ENCODE measurements around the gene PTEN. TPM values are rescaled to one million over a fixed set of nuclear protein-coding genes. Genes with fewer than 3 reads are reported as not detected.

The PTEN gene
- total RNA-seq, result 169 and 193 TPM in 2 replicates

GRCh38 chr10:87863053-87863943 is at the start of gene PTEN, which contains the start of gene KLLN:
Gene PTEN (plus strand): TSS chr10:87863625. CDS start chr10:87864470, 845 bp downstream.
Gene KLLN (minus strand): TSS chr10:87863533. CDS start chr10:87862487, 1,046 bp downstream.
- Histone ChIP-seq H3K27me3 (ENCODE audit: insufficient read depth, low read length) (no peaks in the 10 kb centered on the region), H3K79me2 (ENCODE audit: insufficient read depth, low read length) (peaks cover 43% of the 10 kb centered on the region), H3K4me3 (ENCODE audit: insufficient read depth, low read length) (peak within 1 kb of the TSS; percentile 96), H2AFZ (ENCODE audit: low read length) (peak within 1 kb of the TSS; percentile 85), H3K27ac (ENCODE audit: low read depth, low read length) (peak within 1 kb of the TSS; percentile 81), H3K4me1 (ENCODE audit: insufficient read depth, low read length) (peaks cover 20% of the 10 kb centered on the region), H3K9me3 (ENCODE audit: low read depth, low read length) (no peaks in the 10 kb centered on the region), H4K20me1 (ENCODE audit: insufficient read depth, low read length) (peaks cover 34% of the 10 kb centered on the region), H3K36me3 (ENCODE audit: insufficient read depth, low read length) (no peaks in the 10 kb centered on the region), H3K4me2 (ENCODE audit: insufficient read depth, low read length) (peak within 1 kb of the TSS; percentile 92)
- DNase-seq (ENCODE audit: insufficient read length, low spot score, missing footprints), result peak; percentile 96
- TF ChIP-seq CTCF (IDR thresholded peaks at IDR 0.05; ENCODE audit: extremely low read depth, low read depth, low read length), result no peak

- peaks cover 12% of the 10 kb centered on the region for H3K4me1 ChIP-seq (ENCODE audit: insufficient read depth, low read length)
- H3K27me3 ChIP-seq (ENCODE audit: insufficient read depth, low read length), result no peaks in the 10 kb centered on the region
- H2AFZ ChIP-seq (ENCODE audit: low read length), result no peak overlapping the region
- TF ChIP-seq CTCF (IDR thresholded peaks at IDR 0.05; ENCODE audit: extremely low read depth, low read depth, low read length), result peak; percentile 26
- peak overlapping the region; percentile 96 for H3K4me3 ChIP-seq (ENCODE audit: insufficient read depth, low read length)
- peaks cover 20% of the 10 kb centered on the region for H4K20me1 ChIP-seq (ENCODE audit: insufficient read depth, low read length)
- H3K4me2 ChIP-seq (ENCODE audit: insufficient read depth, low read length), result peak overlapping the region; percentile 97
- DNase-seq (ENCODE audit: insufficient read length, low spot score, missing footprints), result no peak
- peaks cover 9% of the 10 kb centered on the region for H3K36me3 ChIP-seq (ENCODE audit: insufficient read depth, low read length)
- H3K9me3 ChIP-seq (ENCODE audit: low read depth, low read length), result no peaks in the 10 kb centered on the region
- peaks cover 67% of the 10 kb centered on the region for H3K79me2 ChIP-seq (ENCODE audit: insufficient read depth, low read length)
- no peak overlapping the region for H3K27ac ChIP-seq (ENCODE audit: low read depth, low read length)
These were observed 47.1 kb upstream of the PTEN start for GRCh38 chr10:87816163-87816897.

- no peaks in the 10 kb centered on the region for H3K9me3 ChIP-seq (ENCODE audit: low read depth, low read length)
- H4K20me1 ChIP-seq (ENCODE audit: insufficient read depth, low read length), result peaks cover 20% of the 10 kb centered on the region
- H3K36me3 ChIP-seq (ENCODE audit: insufficient read depth, low read length), result peaks cover 6% of the 10 kb centered on the region
- peak overlapping the region; percentile 97 for H2AFZ ChIP-seq (ENCODE audit: low read length)
- H3K27ac ChIP-seq (ENCODE audit: low read depth, low read length), result peak overlapping the region; percentile 90
- DNase-seq (ENCODE audit: insufficient read length, low spot score, missing footprints), result peak; percentile 44
- TF ChIP-seq CTCF (IDR thresholded peaks at IDR 0.05; ENCODE audit: extremely low read depth, low read depth, low read length), result no peak
- H3K4me1 ChIP-seq (ENCODE audit: insufficient read depth, low read length), result peaks cover 12% of the 10 kb centered on the region
- peaks cover 60% of the 10 kb centered on the region for H3K79me2 ChIP-seq (ENCODE audit: insufficient read depth, low read length)
- peak overlapping the region; percentile 97 for H3K4me2 ChIP-seq (ENCODE audit: insufficient read depth, low read length)
- no peaks in the 10 kb centered on the region for H3K27me3 ChIP-seq (ENCODE audit: insufficient read depth, low read length)
- peak overlapping the region; percentile 96 for H3K4me3 ChIP-seq (ENCODE audit: insufficient read depth, low read length)
These were observed 46.4 kb upstream of the PTEN start for GRCh38 chr10:87816898-87817608.

Data from osteoblast (primary cell).